C4-2B (cell line): ENCODE data around the gene TEX28.
A peak's percentile ranks its signal among the peaks of the same experiment; 100 is the strongest.
"Not testable (repeated sequence)": the region's sequence is repeated elsewhere in the genome, so short reads cannot be mapped to it uniquely, and the experiment has no call there.

Source experiments
- H3K27ac ChIP-seq: fragments of 450-650 bp; 2 replicates; pipeline ENCODE4 v1.5.1; 2017
- ZFX ChIP-seq: fragments of 450-650 bp; IDR thresholded peaks from 2 replicates; pipeline ENCODE4 v1.6.1; 2017
- TF ChIP-seq, protein P1 (sequence below): fragments of 450-650 bp; conservative IDR thresholded peaks from 2 replicates; pipeline ENCODE4 v1.5.1; 2017; ENCODE audit warnings: mild to moderate bottlenecking

TEX28 gene

DNA sequence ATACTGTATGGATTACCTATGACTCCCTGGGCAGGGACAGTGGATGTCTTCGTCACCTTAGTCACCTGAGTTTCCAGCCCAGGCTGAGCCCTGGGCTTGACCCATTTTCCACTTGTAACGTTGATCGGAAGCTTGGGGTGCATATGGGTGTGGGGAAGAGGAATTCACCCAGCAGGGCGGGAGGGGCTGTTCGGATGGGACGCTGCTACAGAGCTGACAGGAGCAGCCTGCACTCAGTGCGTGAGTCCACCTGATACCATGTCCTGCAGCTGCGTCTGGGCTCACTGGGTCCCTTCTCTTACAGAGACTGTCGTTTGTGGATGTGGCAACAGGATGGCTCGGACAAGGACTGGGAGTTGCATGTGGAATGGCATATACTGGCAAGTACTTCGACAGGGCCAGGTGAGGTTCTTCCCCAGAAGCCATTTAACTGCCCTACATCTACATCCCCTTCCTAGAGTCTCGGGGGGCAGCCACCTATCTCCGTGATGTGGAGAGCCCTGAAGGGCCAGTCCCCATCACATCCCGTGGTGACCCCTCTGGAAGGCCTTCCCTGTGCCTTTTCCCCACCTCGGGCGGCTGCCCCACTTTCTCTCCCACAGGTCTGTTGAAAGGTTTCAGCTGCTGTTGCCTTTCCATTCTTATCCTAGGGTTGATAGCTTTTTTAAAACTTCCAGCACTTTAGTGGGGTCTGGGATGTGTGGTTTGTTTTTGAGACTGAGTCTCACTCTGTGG lies 14.3 kb upstream of the TEX28 start:
- TF ChIP-seq, protein P1, sequence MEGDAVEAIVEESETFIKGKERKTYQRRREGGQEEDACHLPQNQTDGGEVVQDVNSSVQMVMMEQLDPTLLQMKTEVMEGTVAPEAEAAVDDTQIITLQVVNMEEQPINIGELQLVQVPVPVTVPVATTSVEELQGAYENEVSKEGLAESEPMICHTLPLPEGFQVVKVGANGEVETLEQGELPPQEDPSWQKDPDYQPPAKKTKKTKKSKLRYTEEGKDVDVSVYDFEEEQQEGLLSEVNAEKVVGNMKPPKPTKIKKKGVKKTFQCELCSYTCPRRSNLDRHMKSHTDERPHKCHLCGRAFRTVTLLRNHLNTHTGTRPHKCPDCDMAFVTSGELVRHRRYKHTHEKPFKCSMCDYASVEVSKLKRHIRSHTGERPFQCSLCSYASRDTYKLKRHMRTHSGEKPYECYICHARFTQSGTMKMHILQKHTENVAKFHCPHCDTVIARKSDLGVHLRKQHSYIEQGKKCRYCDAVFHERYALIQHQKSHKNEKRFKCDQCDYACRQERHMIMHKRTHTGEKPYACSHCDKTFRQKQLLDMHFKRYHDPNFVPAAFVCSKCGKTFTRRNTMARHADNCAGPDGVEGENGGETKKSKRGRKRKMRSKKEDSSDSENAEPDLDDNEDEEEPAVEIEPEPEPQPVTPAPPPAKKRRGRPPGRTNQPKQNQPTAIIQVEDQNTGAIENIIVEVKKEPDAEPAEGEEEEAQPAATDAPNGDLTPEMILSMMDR, result no peak
- TF ChIP-seq ZFX, result no peak
- no peak overlapping the region for H3K27ac ChIP-seq

DNA sequence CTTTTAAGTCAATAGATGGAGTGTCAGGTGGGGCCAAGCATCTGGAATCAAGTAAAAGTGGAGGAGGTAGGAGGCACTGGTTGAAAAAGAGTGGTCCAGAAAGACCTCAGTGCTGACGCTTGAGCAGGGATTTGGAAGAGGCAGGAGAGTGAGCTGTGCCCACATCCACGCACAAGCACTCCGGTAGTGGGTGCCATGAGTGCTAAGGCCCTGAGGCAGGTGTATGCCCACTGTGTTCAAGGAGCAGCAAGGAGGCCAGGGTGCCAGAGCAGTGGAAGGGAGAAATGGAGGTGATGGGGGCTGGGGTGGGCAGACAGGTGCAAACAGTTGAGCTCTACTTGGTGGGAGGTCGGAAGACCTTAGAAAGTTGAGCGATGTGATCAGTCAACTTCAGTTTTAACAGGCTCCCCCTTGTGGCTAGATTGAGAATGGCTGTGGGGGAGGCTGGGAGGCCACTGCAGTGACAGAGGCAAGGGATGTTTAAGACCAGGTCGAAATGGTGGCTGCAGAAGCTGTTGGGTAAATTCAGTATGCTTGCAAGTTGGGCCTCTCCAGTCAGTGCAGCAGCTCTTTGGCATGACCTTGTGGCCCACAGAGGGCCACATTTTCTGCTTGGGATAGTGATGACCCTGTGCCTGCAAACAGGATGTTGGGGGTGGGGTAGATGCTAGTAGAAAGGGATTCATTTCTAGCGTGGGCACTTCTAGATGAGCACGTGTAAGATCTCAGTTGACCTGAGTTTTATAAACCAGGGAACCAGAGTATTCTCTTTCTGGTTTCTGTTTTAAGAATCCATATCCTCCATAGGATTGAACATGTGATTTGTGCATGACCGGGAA lies 13.4 kb upstream of the TEX28 start:
- no peak overlapping the region for H3K27ac ChIP-seq
- no peak for TF ChIP-seq ZFX
- TF ChIP-seq, protein P1, result peak; percentile 78

DNA sequence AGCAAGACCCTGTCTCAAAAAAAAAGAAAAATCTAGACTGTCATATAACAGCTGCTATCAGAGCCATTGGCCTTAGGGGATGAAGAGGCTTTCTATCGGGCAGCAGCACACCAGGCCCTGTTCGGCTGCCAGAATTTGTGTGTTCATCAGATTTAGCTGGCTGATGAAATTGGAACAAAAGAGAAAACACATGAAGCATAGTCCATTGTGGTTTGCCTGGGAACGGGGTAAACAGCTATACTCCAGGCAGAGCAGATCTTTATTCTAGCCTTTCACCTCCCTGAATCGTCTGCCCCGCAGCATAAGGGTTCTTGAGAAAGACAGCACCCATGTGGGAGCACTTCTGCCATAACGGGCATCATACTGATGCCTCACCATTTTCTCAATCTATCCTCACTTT lies 12.3 kb upstream of the TEX28 start:
- no peak overlapping the region for H3K27ac ChIP-seq
- TF ChIP-seq, protein P1, result no peak
- TF ChIP-seq ZFX, result no peak

DNA sequence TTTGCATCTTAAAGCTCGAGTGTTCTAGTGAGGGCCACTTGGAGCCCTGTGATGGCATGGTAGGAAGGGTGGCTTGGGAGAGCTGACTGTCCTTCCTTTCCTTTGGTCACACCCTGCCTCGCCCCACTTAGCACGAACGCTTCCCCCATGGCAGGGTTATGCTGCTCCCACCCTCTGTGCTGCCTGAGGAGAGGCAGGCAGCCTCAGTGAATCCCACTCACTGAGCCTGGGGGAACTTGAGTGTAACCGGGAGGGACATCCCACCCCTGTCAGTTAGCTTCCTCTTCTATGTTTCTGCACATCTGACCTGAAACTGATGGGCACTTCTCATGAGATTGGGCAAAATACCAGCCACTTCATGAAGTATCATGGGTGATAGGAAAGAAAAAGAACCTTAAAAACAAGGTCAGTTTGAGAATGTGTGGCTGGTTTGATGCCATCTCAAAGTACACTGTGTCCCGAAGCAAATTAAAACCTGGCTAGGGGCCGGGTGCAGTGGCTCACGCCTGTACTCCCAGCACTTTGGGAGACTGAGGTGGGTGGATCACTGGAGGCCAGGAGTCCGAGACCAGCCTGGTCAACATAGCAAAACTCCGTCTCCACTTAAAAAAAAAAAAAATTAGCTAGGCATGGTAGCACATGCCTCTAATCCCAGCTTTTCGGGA lies 10.7 kb upstream of the TEX28 start:
- no peak for TF ChIP-seq ZFX
- TF ChIP-seq, protein P1, result no peak
- peak overlapping the region; percentile 40 for H3K27ac ChIP-seq

DNA sequence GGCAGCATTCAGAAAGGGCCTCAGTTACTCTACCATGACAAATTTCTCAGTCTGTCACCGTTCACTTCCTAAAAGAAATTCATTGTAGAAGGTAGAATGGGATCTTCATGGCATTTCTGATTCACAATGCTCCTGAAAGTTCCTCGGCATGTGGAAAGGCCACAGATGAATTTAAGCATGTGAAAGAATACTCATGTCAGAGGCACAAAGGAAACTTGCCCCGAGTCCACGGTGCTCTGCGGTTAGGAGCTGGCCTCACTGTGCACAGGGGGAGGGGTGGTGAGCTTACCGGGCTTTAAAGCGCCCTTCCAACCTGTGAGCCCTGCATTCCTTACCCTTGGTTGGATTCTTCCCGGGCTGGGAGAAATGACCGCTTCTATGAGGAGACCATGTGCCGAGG lies 9.9 kb upstream of the TEX28 start:
- TF ChIP-seq, protein P1, result no peak
- TF ChIP-seq ZFX, result no peak
- H3K27ac ChIP-seq, result peak overlapping the region; percentile 40

DNA sequence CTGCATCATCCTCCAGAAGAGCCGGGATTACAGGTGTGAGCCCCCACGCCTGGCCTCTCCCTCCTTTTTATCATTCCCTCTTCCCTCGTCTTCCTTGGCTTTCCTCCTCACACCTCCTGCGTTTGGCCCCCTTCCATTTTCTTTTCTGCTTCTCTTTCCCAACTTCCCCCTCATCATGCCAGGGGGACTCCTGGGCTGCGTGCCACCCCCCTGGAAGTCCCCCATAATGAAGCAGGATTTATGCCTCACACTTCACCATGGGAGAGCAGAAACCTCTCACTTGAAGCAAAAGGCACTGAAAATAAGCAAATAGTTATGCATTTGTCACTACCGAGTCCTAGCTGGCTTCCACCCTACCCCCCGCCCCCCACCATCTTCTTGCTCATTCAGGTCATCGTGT lies 8.6 kb upstream of the TEX28 start:
- no peak overlapping the region for H3K27ac ChIP-seq
- TF ChIP-seq, protein P1, result no peak
- no peak for TF ChIP-seq ZFX

DNA sequence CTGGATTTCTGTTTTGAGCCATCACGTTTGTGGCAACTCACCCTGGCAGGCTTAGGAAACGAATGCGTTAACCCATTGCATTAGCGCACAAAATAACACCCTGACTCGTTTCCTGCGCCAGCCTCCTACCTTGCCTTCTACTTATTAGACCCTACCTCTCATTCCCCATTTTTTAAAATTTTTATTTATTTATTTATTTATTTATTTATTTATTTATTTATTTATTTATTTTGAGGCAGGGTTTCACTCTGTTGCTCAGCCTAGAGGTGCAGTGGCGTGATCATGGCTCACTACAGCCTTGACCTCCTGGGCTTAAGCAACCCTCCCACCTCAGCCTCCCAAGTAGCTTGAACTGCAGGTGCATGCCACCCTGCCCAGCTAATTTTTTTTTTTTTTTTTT lies 8.1 kb upstream of the TEX28 start:
- H3K27ac ChIP-seq, result not testable (repeated sequence)
